ENCODE data around the gene LITAF. TPM values are rescaled to one million over a fixed set of nuclear protein-coding genes. Genes with fewer than 3 reads are reported as not detected.
A peak's percentile ranks its signal among the peaks of the same experiment; 100 is the strongest.

Gene LITAF
- polyA plus RNA-seq (2012; ENCODE audit: low read depth, missing spikeins): 159 TPM

GRCh38 chr16:11586856-11587642 lies at the start of gene LITAF:
LITAF (minus strand) TSS chr16:11586919; CDS start chr16:11556730, 30,189 bp downstream.
- DNase-seq (ENCODE audit: insufficient read length, low spot score): peak; percentile 83
- no peak for TF ChIP-seq POU2F2 (IDR thresholded peaks at IDR 0.05; ENCODE audit: low read depth, low read length)
- peak; percentile 53; the same call in 1 of the 2 replicates for TF ChIP-seq POLR2AphosphoS5 (IDR thresholded peaks at IDR 0.05; ENCODE audit: low read depth, low read length)
- TF ChIP-seq TAF1 (IDR thresholded peaks at IDR 0.05; ENCODE audit: low read depth, low read length): 0 out of 2 replicates have a peak, but pooled peaks have one; percentile 29
- TF ChIP-seq POLR2A (IDR thresholded peaks at IDR 0.05; ENCODE audit: low read depth, low read length): peak; percentile 63
- no peak for TF ChIP-seq SPI1 (IDR thresholded peaks at IDR 0.05; ENCODE audit: low read depth, low read length)
- peak; percentile 69 for FAIRE-seq

DNA sequence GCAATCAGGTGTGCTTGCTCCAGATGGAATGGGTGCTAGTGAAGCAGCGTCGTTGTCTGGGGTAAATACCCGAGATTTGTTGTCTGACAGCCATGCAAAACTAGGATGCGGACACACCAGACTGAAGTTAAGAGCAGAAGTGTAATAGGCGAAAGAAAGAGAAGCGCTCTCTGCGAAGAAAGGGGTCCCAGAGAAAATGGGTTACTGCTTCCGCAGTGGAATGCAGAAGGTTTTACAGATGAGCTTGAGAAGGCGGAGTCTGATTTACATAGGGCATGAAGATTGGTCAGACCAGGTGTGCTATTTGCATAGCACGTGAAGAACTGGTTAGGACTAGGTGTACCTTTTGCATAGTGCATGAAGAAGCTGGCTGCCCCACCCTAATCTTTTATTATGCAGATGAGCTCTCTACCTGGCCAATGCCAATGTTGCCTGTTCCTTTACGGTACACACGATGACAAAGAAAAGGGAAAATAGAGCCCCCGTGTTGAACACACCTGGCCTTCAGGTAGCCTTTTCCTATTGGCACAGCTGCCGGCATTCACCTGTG lies 49.5 kb upstream of the LITAF start:
- TF ChIP-seq SPI1 (IDR thresholded peaks at IDR 0.05; ENCODE audit: low read depth, low read length): no peak
- TF ChIP-seq POU2F2 (IDR thresholded peaks at IDR 0.05; ENCODE audit: low read depth, low read length): no peak
- TF ChIP-seq POLR2A (IDR thresholded peaks at IDR 0.05; ENCODE audit: low read depth, low read length): no peak
- TF ChIP-seq TAF1 (IDR thresholded peaks at IDR 0.05; ENCODE audit: low read depth, low read length): no peak
- TF ChIP-seq POLR2AphosphoS5 (IDR thresholded peaks at IDR 0.05; ENCODE audit: low read depth, low read length): no peak
- TF ChIP-seq PAX5 (IDR thresholded peaks at IDR 0.05; ENCODE audit: insufficient read depth, low read length, severe bottlenecking): no peak
- DNase-seq (ENCODE audit: insufficient read length, low spot score): no peak
- FAIRE-seq: no peak

GRCh38 chr16:11635679-11636171 lies 49.0 kb upstream of the LITAF start:
- FAIRE-seq: no peak
- TF ChIP-seq POU2F2 (IDR thresholded peaks at IDR 0.05; ENCODE audit: low read depth, low read length) (no peak), PAX5 (IDR thresholded peaks at IDR 0.05; ENCODE audit: insufficient read depth, low read length, severe bottlenecking) (no peak), TAF1 (IDR thresholded peaks at IDR 0.05; ENCODE audit: low read depth, low read length) (no peak), POLR2AphosphoS5 (IDR thresholded peaks at IDR 0.05; ENCODE audit: low read depth, low read length) (no peak), SPI1 (IDR thresholded peaks at IDR 0.05; ENCODE audit: low read depth, low read length) (no peak), POLR2A (IDR thresholded peaks at IDR 0.05; ENCODE audit: low read depth, low read length) (no peak)
- no peak for DNase-seq (ENCODE audit: insufficient read length, low spot score)

DNA sequence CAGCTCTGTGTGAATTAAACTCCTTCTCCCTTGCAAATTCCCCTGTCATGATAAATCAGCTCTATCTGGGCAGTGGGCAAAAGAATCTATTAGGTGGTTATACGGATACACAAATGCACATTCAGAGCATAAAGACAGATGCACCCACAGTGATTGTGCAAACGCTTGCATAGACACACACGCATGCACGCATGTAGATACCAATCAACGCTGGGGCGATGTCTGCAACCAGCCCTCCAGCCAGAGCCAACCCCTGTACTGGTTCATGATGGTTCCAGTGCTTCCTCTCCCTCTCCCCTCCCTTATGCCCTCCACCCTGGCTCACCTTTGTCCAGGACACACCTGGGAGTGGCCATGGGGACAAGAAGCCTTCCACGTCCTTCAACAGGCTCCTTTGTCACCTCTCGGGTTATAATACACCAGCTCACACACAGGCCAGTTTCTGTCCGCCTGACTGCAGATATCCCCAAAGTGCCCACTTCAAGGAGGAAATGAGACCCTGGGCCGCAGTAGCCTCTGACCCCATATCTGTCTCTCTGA lies 48.5 kb upstream of the LITAF start:
- FAIRE-seq: no peak
- DNase-seq (ENCODE audit: insufficient read length, low spot score): no peak
- TF ChIP-seq POLR2A (IDR thresholded peaks at IDR 0.05; ENCODE audit: low read depth, low read length) (no peak), TAF1 (IDR thresholded peaks at IDR 0.05; ENCODE audit: low read depth, low read length) (no peak), SPI1 (IDR thresholded peaks at IDR 0.05; ENCODE audit: low read depth, low read length) (no peak), POLR2AphosphoS5 (IDR thresholded peaks at IDR 0.05; ENCODE audit: low read depth, low read length) (no peak), PAX5 (IDR thresholded peaks at IDR 0.05; ENCODE audit: insufficient read depth, low read length, severe bottlenecking) (no peak), POU2F2 (IDR thresholded peaks at IDR 0.05; ENCODE audit: low read depth, low read length) (no peak)

DNA sequence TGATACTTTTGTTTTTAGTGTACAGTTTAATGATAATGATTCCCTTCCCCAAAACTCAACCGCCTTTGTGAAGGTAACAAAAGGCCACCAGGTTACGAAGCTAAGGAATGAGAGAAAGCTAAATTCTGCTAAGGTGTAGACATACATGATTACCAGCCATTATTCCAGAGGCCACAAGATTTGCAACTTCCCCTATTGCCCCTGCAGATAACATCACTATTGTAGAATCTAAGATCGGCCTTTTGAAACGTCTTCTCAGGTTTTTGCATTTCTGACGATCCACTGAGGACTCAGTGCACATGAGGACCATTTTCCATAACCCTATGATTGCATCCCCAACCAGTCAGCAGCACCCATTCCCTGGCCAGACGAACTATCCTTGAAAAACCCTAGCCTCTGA lies 47.6 kb upstream of the LITAF start:
- FAIRE-seq: no peak
- DNase-seq (ENCODE audit: insufficient read length, low spot score): no peak
- TF ChIP-seq POLR2AphosphoS5 (IDR thresholded peaks at IDR 0.05; ENCODE audit: low read depth, low read length) (no peak), TAF1 (IDR thresholded peaks at IDR 0.05; ENCODE audit: low read depth, low read length) (no peak), POLR2A (IDR thresholded peaks at IDR 0.05; ENCODE audit: low read depth, low read length) (no peak), POU2F2 (IDR thresholded peaks at IDR 0.05; ENCODE audit: low read depth, low read length) (no peak), PAX5 (IDR thresholded peaks at IDR 0.05; ENCODE audit: insufficient read depth, low read length, severe bottlenecking) (no peak), SPI1 (IDR thresholded peaks at IDR 0.05; ENCODE audit: low read depth, low read length) (no peak)

- no peak for DNase-seq (ENCODE audit: insufficient read length, low spot score)
- FAIRE-seq: no peak
- TF ChIP-seq PAX5 (IDR thresholded peaks at IDR 0.05; ENCODE audit: insufficient read depth, low read length, severe bottlenecking) (no peak), POU2F2 (IDR thresholded peaks at IDR 0.05; ENCODE audit: low read depth, low read length) (no peak), POLR2AphosphoS5 (IDR thresholded peaks at IDR 0.05; ENCODE audit: low read depth, low read length) (no peak), POLR2A (IDR thresholded peaks at IDR 0.05; ENCODE audit: low read depth, low read length) (no peak), TAF1 (IDR thresholded peaks at IDR 0.05; ENCODE audit: low read depth, low read length) (no peak)
Observed at GRCh38 chr16:11633113-11633512, 46.4 kb upstream of the LITAF start.

DNA sequence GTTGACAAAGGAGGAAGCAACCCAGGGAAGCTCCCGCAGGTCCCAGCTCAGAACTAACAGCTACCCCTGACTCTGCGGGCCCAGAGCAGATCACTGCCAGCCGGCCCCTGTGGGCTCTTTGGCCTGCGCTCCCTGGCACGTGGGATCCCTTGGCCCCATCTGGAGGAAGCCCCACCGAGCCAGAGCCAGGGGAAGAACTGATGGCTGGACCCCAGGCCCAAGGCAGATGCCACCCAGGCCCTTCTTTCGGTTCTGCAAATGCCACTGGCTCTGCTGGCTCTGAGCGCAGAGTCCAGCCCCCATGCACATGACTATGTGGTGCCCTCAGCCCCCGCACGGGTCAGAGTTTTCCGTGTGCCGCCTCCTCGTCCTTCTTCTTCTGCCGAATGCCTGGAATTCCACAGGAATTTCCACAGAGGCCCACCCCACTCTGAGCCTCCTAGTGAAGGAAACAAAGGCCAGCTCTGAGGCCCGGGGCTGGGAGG lies 45.8 kb upstream of the LITAF start:
- FAIRE-seq (no peak), DNase-seq (ENCODE audit: insufficient read length, low spot score) (no peak)
- no peak for TF ChIP-seq POLR2AphosphoS5 (IDR thresholded peaks at IDR 0.05; ENCODE audit: low read depth, low read length)
- no peak for TF ChIP-seq POU2F2 (IDR thresholded peaks at IDR 0.05; ENCODE audit: low read depth, low read length)
- no peak for TF ChIP-seq PAX5 (IDR thresholded peaks at IDR 0.05; ENCODE audit: insufficient read depth, low read length, severe bottlenecking)
- no peak for TF ChIP-seq SPI1 (IDR thresholded peaks at IDR 0.05; ENCODE audit: low read depth, low read length)
- TF ChIP-seq TAF1 (IDR thresholded peaks at IDR 0.05; ENCODE audit: low read depth, low read length): no peak
- no peak for TF ChIP-seq POLR2A (IDR thresholded peaks at IDR 0.05; ENCODE audit: low read depth, low read length)

DNA sequence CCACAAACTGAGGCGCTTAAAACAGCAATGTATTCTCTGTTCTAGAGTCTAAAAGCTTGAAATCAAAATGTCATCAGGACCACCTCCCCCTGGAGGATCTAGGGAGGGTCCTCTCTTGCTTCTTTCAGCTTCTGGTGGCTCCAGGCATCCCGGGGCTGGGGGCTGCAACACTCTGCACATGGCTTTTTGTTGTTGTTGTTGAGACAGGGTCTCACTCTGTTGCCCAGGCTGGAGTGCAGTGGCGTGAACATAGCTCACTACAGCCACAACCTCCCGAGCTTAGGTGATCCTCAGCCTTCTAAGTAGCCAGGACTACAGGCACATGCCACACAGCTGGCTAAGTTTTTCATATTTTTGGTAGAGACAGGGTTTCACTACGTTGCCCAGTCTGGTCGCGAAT lies 44.5 kb upstream of the LITAF start:
- no peak for DNase-seq (ENCODE audit: insufficient read length, low spot score)
- no peak for FAIRE-seq
- TF ChIP-seq PAX5 (IDR thresholded peaks at IDR 0.05; ENCODE audit: insufficient read depth, low read length, severe bottlenecking) (no peak), SPI1 (IDR thresholded peaks at IDR 0.05; ENCODE audit: low read depth, low read length) (no peak)

GRCh38 chr16:11630768-11631056 lies 44.0 kb upstream of the LITAF start:
- no peak for FAIRE-seq
- no peak for DNase-seq (ENCODE audit: insufficient read length, low spot score)
- TF ChIP-seq POLR2AphosphoS5 (IDR thresholded peaks at IDR 0.05; ENCODE audit: low read depth, low read length) (no peak), PAX5 (IDR thresholded peaks at IDR 0.05; ENCODE audit: insufficient read depth, low read length, severe bottlenecking) (no peak)

Data from GM12891 (cell line).